HEK293 (cell line): ENCODE measurements around the gene TIMP4.
A peak's percentile ranks its signal among the peaks of the same experiment; 100 is the strongest.

Source experiments
- CTCF ChIA-PET: fragments of 350-600 bp; formaldehyde crosslinking; extraction: SDS; loops from one replicate; lab custom pipeline; 2021; ENCODE audit warnings: antibody characterized with exemption; lab: Yijun Ruan, JAX
- POLR2A ChIA-PET: fragments of 300-600 bp; formaldehyde crosslinking; extraction: SDS; loops from one replicate; lab custom pipeline; 2020; ENCODE audit warnings: antibody characterized with exemption, inconsistent platforms; lab: Yijun Ruan, JAX
- H3K27ac ChIP-seq: fragments of 200-500 bp; sonication (Bioruptor generic); 2 replicates; pipeline ENCODE4 v1.5.1; 2014; ENCODE audit warnings: low read depth, low read length, control low read depth, inconsistent platforms; ENCODE audit errors: extremely low read depth
- H3K36me3 ChIP-seq, 2 experiments: fragments of 200-500 bp in 1 of 2; sonication (Bioruptor generic) in 1 of 2; 1 replicate in 1 of 2; 2 replicates in 1 of 2; pipeline ENCODE4 v1.5.1; 2014 to 2017; ENCODE audit warnings: inconsistent platforms in 2 of 2, low read length in 2 of 2; ENCODE audit not compliant: control insufficient read depth in 2 of 2, insufficient read depth in 1 of 2
- H3K4me1 ChIP-seq: fragments of 200-500 bp; sonication (Bioruptor generic); 2 replicates; pipeline ENCODE4 v1.5.1; 2014; ENCODE audit warnings: mild to moderate bottlenecking, low read length, inconsistent platforms; ENCODE audit not compliant: control insufficient read depth, insufficient read depth
- H3K4me3 ChIP-seq: 2 replicates; pipeline ENCODE4 v1.5.1; 2011; ENCODE audit warnings: low read depth, mild to moderate bottlenecking, control low read depth, low read length, moderate library complexity
- H3K9me3 ChIP-seq: fragments of 200-500 bp; sonication (Bioruptor generic); 2 replicates; pipeline ENCODE4 v1.5.1; 2014; ENCODE audit warnings: low read depth, low read length, inconsistent platforms; ENCODE audit not compliant: control insufficient read depth, insufficient read depth
- AEBP2 ChIP-seq: fragments of 450-650 bp; formaldehyde crosslinking; IDR thresholded peaks from 2 replicates; pipeline ENCODE4 v1.5.1; 2016; ENCODE audit warnings: missing biosample characterization, missing genetic modification characterization, borderline replicate concordance
- GLI2 ChIP-seq: fragments of 450-650 bp; formaldehyde crosslinking; IDR thresholded peaks from 2 replicates; pipeline ENCODE4; 2017; ENCODE audit warnings: missing biosample characterization, missing genetic modification characterization, low read depth, borderline replicate concordance
- INSM2 ChIP-seq: fragments of 450-650 bp; formaldehyde crosslinking; IDR thresholded peaks from 2 replicates; pipeline ENCODE4 v1.5.1; 2016; ENCODE audit warnings: missing biosample characterization, missing genetic modification characterization
- KLF9 ChIP-seq: fragments of 450-650 bp; formaldehyde crosslinking; IDR thresholded peaks from 2 replicates; pipeline ENCODE4 v1.5.1; 2016; ENCODE audit warnings: missing biosample characterization, missing genetic modification characterization, low read depth
- SP2 ChIP-seq: fragments of 450-650 bp; formaldehyde crosslinking; IDR thresholded peaks from 2 replicates; pipeline ENCODE4 v1.5.1; 2016; ENCODE audit warnings: missing biosample characterization, missing genetic modification characterization
- YY1 ChIP-seq: fragments of 450-650 bp; formaldehyde crosslinking; IDR thresholded peaks from 2 replicates; pipeline ENCODE4 v1.5.1; 2018; ENCODE audit warnings: missing biosample characterization, missing genetic modification characterization
- ZEB2 ChIP-seq: fragments of 450-650 bp; formaldehyde crosslinking; IDR thresholded peaks from 2 replicates; pipeline ENCODE4 v1.5.1; 2016; ENCODE audit warnings: missing biosample characterization, missing genetic modification characterization
- ZFHX2 ChIP-seq: fragments of 450-650 bp; formaldehyde crosslinking; conservative IDR thresholded peaks from 2 replicates; pipeline ENCODE4 v1.5.1; 2016; ENCODE audit warnings: missing biosample characterization, missing genetic modification characterization
- ZNF2 ChIP-seq: fragments of 450-650 bp; formaldehyde crosslinking; IDR thresholded peaks from 2 replicates; pipeline ENCODE4 v1.5.1; 2016; ENCODE audit warnings: missing biosample characterization, missing genetic modification characterization
- ZNF23 ChIP-seq: fragments of 450-650 bp; formaldehyde crosslinking; IDR thresholded peaks from 2 replicates; pipeline ENCODE4 v1.5.1; 2016; ENCODE audit warnings: missing biosample characterization, missing genetic modification characterization, borderline replicate concordance
- ZNF292 ChIP-seq: fragments of 450-650 bp; formaldehyde crosslinking; IDR thresholded peaks from 2 replicates; pipeline ENCODE4 v1.5.1; 2016; ENCODE audit warnings: low read depth, missing biosample characterization, missing genetic modification characterization, borderline replicate concordance
- ZNF302 ChIP-seq: fragments of 450-650 bp; formaldehyde crosslinking; IDR thresholded peaks from 2 replicates; pipeline ENCODE4 v1.5.1; 2016; ENCODE audit warnings: missing biosample characterization, missing genetic modification characterization, low read depth
- ZNF354C ChIP-seq: fragments of 450-650 bp; formaldehyde crosslinking; IDR thresholded peaks from 2 replicates; pipeline ENCODE4 v1.5.1; 2016; ENCODE audit warnings: missing biosample characterization, missing genetic modification characterization, low read depth, borderline replicate concordance
- ZNF394 ChIP-seq: fragments of 450-650 bp; formaldehyde crosslinking; IDR thresholded peaks from 2 replicates; pipeline ENCODE4 v1.5.1; 2016; ENCODE audit warnings: missing biosample characterization, missing genetic modification characterization, mild to moderate bottlenecking, moderate library complexity, borderline replicate concordance
- ZNF529 ChIP-seq: fragments of 450-650 bp; formaldehyde crosslinking; IDR thresholded peaks from 2 replicates; pipeline ENCODE4 v1.5.1; 2017; ENCODE audit warnings: missing genetic modification characterization, missing biosample characterization; ENCODE audit not compliant: insufficient replicate concordance
- ZNF571 ChIP-seq: fragments of 450-650 bp; formaldehyde crosslinking; IDR thresholded peaks from 2 replicates; pipeline ENCODE4 v1.5.0; 2017; ENCODE audit warnings: missing biosample characterization, missing genetic modification characterization
- ZNF623 ChIP-seq: fragments of 450-650 bp; formaldehyde crosslinking; IDR thresholded peaks from 2 replicates; pipeline ENCODE4 v1.5.1; 2016; ENCODE audit warnings: missing biosample characterization, missing genetic modification characterization
- ZNF645 ChIP-seq: fragments of 450-650 bp; formaldehyde crosslinking; IDR thresholded peaks from 2 replicates; pipeline ENCODE4; 2016; ENCODE audit warnings: missing biosample characterization, missing genetic modification characterization
- ZNF677 ChIP-seq: fragments of 450-650 bp; IDR thresholded peaks from 2 replicates; pipeline ENCODE4 v1.5.0; 2018; ENCODE audit warnings: missing biosample characterization, mild to moderate bottlenecking, missing genetic modification characterization, moderate library complexity
- ZNF76 ChIP-seq: fragments of 450-650 bp; formaldehyde crosslinking; IDR thresholded peaks from 2 replicates; pipeline ENCODE4; 2016; ENCODE audit warnings: low read depth, missing biosample characterization, missing genetic modification characterization, borderline replicate concordance
- ZNF785 ChIP-seq: fragments of 450-650 bp; formaldehyde crosslinking; IDR thresholded peaks from 2 replicates; pipeline ENCODE4 v1.5.1; 2016; ENCODE audit warnings: missing biosample characterization, missing genetic modification characterization
- ZNF830 ChIP-seq: fragments of 450-650 bp; IDR thresholded peaks from 2 replicates; pipeline ENCODE4 v1.5.0; 2018; ENCODE audit warnings: missing biosample characterization, missing genetic modification characterization, low read depth, mild to moderate bottlenecking, moderate library complexity

Gene TIMP4

GRCh38 chr3:12150112-12150511 is 8.6 kb downstream of the TIMP4 start:
- CTCF ChIA-PET, result interaction anchor here (1.6 kb wide), 1 partner anchor 25 kb away, joined by 9 read pairs; no protein-coding TSS in a partner anchor
- Histone ChIP-seq H3K36me3 (peaks cover 0 to 7% of the 10 kb centered on the region in 2 experiments; a peak in 2 of 3 replicates), H3K4me1 (no peaks in the 10 kb centered on the region), H3K4me3 (no peak overlapping the region), H3K9me3 (no peaks in the 10 kb centered on the region), H3K27ac (no peak overlapping the region)
- TF ChIP-seq ZNF23 (tag by site-specific recombination) (no peak), SP2 (tag by site-specific recombination) (no peak), ZNF623 (no peak), ZNF785 (tag by site-specific recombination) (no peak), ZNF354C (tag by site-specific recombination) (no peak), ZEB2 (tag by site-specific recombination) (no peak), YY1 (tag by site-specific recombination) (no peak), INSM2 (tag by site-specific recombination) (no peak), ZNF529 (no peak), ZNF292 (tag by site-specific recombination) (no peak), ZNF571 (tag by site-specific recombination) (no peak), ZNF394 (no peak), ZNF677 (tag by site-specific recombination) (no peak), AEBP2 (tag by site-specific recombination) (no peak), ZNF645 (no peak), ZNF2 (tag by site-specific recombination) (no peak), ZNF830 (tag by site-specific recombination) (no peak), ZNF302 (tag by site-specific recombination) (no peak), KLF9 (tag by site-specific recombination) (no peak), ZNF76 (tag by site-specific recombination) (no peak)
- TF ChIP-seq, all 188 proteins: peak for 0
- POLR2A ChIA-PET, result no interaction called here

GRCh38 chr3:12149029-12149428 is 9.7 kb downstream of the TIMP4 start:
- POLR2A ChIA-PET, result no interaction called here
- CTCF ChIA-PET, result interaction anchor here (0.6 kb wide), 1 partner anchor 316 kb away, joined by 3 read pairs; no protein-coding TSS in a partner anchor
- peaks cover 0 to 7% of the 10 kb centered on the region in 2 experiments; a peak in 2 of 3 replicates for H3K36me3 ChIP-seq
- H3K27ac ChIP-seq, result no peak overlapping the region
- H3K9me3 ChIP-seq, result no peaks in the 10 kb centered on the region
- no peak overlapping the region for H3K4me3 ChIP-seq
- no peak for TF ChIP-seq GLI2 (tag by site-specific recombination)
- peak; percentile 67 for TF ChIP-seq ZFHX2 (tag by site-specific recombination)
- H3K4me1 ChIP-seq, result no peaks in the 10 kb centered on the region
